OCI-LY1 (cell line): Measurements from ENCODE around the gene RPH3AL.

Experiments
- CTCF ChIP-seq: fragments of 200-600 bp; sonication (generic), shearing (Covaris generic); IDR thresholded peaks from 2 replicates; pipeline ENCODE4 v1.5.1; 2017; ENCODE audit warnings: mild to moderate bottlenecking, antibody characterized with exemption, low read length, moderate library complexity, mixed read lengths
- EZH2 ChIP-seq: fragments of 200-600 bp; sonication (generic), shearing (Covaris generic); IDR thresholded peaks from 2 replicates; pipeline ENCODE4 v1.8.0; 2017; ENCODE audit warnings: borderline replicate concordance, mixed run types, mild to moderate bottlenecking, antibody characterized with exemption, low read length, moderate library complexity, mixed read lengths

- TF ChIP-seq EZH2, result no peak
- no peak for TF ChIP-seq CTCF
Measured at GRCh38 chr17:278055-278675, 74.4 kb downstream of the RPH3AL start.
